SHP77 treated with DMSO at 0.1 percent for 48 hours (cell line): Measurements from ENCODE around the gene PON1.

Experiments
- DNase-seq: peaks from one replicate; lab custom pipeline; 2025; lab: John Stamatoyannopoulos, UW

Gene PON1

DNA sequence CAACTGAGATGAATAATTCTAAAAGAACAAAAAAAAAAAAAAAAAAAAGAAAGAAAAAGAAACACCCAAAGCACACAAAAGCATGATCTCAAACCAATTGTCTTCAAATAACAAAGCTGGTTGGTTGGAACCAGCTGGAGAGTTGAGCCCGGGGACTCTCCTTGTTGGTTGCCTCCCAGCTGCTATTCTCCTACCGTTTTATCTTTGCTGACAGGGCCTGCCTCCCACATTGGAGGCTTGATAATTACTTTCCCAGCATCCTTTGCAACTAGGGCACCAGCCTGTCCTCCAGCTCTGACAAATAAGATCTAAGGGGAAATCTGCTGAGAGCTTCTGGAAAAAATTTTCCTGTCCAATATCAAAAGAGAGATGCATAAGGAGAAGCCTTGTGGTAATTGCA lies 6.8 kb downstream of the PON1 start:
- DNase-seq, result peak; percentile 89

DNA sequence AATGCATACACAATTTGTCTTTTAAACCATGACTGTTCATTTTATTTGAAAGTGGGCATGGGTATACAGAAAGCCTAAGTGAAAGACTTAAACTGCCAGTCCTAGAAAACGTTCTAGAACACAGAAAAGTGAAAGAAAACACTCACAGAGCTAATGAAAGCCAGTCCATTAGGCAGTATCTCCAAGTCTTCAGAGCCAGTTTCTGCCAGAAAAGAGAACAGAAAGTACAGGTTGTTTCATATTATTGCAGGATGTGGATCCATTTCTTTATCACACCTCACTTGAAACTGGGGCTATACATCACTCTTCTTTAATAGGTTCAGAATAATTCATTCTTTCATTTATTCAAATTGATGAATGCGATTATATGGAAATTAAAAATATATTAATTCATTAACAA lies 7.7 kb downstream of the PON1 start:
- DNase-seq, result no peak

DNA sequence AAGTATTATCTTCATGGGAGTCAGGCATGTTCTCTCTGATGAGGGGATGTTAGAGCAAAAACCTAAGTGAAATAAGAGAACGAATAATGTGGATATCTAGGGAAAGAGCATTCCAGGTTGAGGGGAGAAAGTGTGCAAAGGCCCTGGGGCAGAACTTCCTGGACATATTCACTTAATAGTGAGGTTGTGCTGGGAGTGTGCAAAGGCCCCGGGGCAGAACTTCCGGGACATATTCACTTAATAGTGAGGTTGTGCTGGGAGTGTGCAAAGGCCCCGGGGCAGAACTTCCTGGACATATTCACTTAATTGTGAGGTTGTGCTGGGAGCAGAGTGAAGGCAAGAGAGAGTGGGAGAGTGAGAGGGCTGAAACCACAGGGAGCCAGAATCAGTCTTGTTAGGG lies 11.8 kb downstream of the PON1 start:
- DNase-seq, result no peak

DNA sequence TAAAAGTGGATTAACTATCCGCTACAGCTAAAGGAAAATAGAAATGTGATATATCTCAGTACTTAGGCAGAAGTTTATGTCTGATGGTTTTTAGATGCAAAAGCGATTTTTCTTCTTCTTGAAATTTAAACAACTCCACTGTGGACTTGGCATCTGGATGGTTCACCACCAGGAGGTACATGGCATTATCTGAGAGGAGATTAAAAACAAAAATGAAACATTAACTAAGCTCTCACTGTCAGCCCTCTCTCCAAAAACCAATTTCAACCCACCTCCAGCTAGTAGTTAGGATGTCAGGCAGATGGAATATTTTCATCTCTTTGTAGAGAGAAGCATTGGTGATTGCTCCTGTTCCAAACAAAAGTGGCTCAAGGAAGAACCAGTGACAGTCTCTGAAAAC lies 12.9 kb downstream of the PON1 start:
- DNase-seq, result no peak

DNA sequence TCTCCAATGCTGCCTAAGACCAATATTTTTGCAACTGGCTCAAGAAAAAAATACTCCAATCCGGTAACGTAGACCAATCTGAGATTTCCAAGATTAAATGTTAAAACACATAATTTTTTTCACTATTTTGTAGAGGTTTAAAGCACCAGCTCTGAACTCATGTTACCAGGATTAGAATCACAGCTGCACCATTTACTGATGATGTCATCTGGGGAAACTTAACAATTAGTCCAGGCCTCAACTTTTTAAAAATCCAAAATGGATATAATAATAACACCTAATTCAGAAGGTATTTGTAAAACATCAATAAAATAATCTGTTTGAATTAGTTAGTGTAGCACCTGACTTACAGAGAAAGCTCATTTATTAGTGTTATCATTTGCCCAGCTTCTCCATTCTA lies 14.4 kb downstream of the PON1 start:
- DNase-seq, result no peak

DNA sequence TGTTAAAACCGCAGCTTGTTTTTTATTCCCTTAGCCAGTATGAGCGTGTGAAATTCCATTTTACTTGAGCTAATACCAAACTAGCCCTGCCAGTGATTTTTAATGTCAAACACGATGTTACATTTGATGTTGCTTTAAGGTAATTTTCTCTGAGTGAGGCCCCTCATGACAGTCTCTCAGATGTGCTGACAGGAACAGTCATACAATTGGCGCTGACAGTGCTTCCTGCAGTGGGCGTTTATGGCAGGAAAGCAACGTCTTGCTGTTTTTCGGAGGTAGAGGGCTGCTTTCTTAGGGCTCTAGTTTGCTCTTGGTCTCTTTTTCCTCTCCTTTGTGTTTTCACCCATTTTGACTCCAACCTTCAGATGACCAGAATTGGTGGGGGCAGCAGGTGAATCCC lies 19.3 kb downstream of the PON1 start:
- no peak for DNase-seq

DNA sequence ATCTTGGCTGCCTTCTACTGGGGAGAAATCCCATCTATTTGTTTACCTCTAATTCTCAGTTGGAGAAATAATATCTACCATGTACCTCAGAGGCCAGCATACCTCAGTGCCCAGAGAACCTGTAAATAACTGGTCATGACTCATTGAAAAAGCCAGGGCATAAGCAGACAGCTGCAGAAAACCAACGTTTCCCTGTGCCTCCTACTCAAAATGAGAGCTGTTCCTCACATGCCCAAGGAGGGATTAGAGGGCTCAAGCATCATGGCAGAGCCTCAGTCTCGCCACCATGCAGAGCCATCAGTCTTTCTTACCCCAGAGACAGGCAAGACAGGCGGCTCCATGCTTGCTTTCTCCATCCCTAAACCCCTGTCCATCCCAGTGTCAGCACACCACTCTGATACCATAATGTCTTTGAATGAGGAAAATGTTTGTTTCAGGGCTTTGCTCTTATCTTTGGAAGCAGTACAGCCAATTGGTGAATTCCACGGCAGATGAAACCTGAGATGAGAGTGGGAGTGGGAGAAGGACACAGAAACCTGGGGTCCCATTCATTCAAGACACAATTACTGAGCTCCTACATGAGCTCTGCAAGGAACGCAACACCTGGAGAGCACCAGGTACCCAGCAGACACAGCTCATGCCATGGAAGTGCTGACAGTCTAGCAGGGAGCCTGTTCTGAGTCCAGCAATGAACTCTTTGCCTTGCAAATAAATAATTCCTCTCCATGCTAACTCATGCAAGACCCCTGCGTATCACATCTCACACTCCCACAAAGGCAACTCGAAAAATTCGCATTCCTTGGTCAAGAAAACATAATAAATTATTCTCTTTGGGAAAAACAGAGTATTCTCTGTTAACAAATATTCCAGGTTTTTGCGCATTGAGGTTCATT lies 21.1 kb downstream of the PON1 start:
- DNase-seq, result no peak

DNA sequence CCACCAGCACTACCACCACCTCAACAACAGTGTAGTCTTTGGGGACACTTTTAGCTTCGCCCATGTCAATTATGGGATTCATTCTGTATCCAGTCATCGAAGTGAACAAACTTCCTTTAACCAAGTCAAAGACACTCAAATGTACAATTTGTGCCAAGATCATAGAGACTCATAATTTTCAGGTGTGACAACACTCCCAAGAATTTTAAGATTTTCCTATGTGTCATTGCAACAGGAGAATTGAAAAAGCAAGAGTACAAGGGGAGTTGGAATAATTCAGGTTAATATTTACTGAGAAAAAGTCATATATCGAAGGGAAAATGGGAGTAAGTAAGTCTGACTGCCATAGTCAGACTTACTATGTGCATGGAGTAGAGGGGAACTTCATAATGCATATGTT lies 26.2 kb downstream of the PON1 start:
- DNase-seq, result no peak

DNA sequence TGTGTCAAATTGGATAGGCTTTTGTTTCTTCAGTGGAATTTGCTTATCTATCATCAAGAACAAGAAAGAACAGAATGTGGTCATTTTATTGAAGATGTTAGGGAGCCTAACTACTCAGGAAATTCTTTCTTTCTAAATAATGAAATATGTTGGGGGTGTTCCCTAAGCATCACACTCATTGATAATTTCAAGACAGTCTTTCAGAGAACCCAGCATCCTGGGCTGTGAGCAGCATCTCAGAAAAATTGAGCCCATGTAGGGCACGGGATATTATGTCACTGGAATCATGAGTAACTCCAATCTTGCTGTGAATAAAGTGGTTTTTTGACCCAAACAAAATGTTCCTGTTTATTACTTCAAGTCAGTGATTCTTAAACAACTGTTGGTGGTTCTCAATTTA lies 27.3 kb downstream of the PON1 start:
- no peak for DNase-seq

DNA sequence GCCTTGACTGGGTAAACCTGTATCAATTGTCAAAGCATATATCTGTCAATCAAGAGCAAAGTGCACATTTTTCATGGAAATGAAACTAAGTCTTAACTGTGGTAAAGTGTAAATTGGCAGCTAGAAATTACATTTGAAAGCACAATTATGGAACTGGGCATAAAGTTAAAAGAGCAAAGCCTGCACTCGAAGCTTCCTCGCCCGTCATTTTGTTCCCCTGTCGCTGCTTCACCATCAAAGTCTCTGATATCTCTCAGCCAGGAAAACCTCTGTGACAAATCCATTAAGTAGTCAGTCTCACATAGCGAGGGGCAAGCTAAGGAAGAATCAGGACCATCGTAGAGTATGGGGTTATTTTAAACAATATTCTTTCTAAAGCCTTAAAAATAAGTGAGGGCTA lies 27.9 kb downstream of the PON1 start:
- no peak for DNase-seq

DNA sequence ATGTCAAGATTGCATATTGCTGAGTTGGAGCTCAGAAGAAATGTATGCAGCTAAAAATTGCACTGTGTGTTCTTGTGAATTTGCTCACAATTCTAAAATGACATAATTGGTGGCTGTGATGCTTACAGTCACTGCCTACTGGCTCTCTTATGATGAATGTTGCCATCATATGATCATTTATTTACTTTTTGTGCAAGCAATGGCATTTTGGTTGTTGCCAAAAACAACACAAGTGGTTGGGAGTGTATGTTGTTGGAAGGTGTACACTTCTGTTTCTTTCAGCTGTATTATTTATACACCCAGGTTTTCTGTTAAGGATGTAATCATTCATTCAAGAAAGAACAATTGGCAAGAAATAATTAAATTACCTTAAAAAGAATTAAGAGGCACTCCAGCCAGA lies 28.9 kb downstream of the PON1 start:
- DNase-seq, result no peak

DNA sequence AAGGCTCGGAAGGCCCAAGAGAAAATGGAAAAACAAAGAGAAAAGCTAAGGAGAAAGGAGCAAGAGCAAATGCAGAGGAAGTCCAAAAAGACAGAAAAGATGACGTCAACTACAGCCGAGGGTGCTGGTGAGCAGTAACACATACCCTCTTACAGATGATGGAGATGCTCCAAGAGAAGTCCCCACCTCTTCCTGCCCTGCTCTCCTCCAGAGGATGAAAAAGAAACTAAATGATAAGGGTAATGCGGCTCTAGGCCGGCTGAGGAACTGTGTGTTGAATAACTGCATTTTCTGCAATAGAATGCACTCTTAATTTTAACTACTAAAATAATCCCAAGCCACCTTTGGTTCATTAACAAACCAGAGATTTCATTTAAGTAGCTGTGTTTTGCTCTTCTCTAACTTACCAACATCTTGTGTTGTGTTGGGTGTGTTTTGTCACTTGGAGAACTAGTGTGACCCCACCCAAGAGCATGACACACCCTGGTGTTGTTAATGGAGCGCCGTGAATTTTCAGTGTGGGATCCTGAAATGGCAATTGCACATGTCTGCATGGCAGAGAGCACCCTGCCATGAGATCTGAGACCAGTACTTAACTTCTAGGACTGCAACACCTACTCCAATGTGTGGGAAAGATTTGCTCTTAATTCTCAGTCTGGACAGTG lies 34.0 kb downstream of the PON1 start:
- DNase-seq, result no peak

DNA sequence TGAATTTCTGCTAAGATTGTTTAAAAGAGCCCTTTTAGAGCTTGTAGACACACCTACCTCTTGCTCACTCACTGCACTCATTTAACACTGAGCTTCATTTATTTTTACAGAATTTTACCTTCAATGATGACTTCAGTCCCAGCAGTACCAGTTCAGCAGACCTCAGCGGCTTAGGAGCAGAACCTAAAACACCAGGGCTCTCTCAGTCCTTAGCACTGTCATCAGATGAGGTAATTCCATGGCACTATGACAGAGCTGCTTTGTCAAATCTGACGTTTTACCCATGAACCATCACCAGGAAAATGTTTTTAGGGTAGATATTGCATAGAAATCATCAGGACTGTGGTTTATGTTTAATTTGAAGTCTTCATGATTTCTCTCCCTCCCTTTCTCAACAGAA lies 38.2 kb downstream of the PON1 start:
- no peak for DNase-seq

DNA sequence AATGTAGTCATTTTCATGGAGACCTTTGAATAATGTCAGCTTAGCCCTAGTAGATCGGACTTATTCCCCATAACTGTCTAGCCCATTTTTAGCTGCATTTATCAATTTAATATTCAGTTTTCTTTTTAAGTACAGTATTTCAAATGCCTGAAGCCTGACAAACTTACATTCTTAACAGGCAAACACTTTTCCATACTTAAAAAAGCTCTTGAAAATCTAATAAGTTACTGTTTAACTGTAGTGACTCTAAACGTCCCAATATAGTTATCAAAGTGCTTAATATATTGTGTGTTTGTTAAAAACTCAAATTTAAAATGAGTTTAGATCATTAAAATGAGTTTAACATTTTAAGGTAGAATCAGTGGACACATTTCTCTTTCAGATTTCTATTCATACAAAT lies 44.9 kb downstream of the PON1 start:
- no peak for DNase-seq

DNA sequence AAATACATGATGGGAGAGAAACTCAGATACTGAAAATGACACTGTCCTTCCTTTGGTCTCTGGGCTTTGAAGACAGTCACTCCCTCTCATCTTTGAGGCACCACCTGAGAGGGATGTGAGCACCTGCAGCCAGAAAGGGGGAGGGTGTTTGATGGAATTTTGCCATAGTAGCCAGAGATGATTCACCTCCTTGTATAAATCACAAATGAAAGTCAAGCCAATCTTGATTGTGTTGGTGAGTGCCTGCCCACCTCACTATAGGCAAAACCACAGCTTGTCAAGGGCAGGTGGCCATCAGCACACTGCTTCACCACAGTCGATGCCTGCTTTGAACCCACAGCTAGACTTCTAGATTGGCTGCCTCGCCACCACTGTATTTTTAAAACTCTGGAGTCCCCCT lies 48.2 kb downstream of the PON1 start:
- DNase-seq, result no peak

DNA sequence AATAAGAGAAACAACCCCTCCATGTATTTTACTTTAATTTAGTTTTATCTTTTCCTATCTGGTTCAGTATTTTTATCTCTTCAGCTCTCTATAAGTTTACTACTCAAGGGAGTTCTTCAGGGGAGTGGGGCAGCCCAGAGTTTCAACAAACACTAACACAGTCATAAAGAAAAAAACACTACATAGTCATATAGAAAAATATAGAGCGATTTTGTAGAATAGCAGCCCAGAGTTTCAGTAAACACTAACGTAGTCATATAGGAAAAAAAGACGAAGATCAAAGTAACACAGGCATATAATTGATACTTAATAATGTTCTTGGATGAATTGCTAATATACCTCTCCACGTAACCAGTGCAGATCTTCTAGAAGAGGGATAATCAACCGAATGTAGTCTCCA lies 54.7 kb downstream of the PON1 start:
- DNase-seq, result no peak

DNA sequence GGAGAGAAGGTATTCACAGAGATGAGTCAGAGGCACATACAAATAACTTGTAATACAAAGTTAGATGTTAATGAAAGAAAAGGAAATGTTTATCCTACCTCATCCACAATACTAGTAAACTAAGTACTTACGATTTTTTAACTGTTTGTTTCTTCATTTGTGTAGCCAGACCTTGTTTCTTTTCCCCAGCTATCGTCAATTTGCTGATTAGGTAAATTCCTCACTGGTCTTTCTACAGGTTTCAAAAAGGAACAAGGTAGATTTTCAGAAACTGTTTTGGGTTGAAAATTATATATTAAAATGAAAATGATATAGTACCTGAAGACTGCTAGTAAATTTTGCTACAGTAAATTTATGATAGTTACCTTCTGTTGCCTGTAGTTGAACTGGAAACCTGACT lies 56.6 kb downstream of the PON1 start:
- no peak for DNase-seq

DNA sequence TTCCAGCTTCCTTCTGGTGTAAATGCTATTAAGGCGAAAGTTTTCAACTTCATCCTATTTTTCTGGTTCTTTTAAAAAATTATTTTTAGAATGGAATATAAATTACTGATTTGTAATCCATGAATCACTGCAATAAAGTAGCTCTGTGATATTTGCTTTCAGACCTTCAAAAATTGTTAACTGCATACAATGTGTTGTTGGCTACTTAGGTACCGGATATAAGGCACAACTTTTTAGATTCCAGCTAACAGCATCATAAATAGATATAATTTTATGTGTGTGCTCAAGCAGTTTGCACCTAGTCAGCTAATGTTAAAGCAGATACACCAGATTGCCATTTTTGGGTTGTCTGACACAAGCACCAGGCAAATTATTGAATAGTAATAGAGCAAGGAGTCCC lies 58.7 kb downstream of the PON1 start:
- DNase-seq, result no peak

DNA sequence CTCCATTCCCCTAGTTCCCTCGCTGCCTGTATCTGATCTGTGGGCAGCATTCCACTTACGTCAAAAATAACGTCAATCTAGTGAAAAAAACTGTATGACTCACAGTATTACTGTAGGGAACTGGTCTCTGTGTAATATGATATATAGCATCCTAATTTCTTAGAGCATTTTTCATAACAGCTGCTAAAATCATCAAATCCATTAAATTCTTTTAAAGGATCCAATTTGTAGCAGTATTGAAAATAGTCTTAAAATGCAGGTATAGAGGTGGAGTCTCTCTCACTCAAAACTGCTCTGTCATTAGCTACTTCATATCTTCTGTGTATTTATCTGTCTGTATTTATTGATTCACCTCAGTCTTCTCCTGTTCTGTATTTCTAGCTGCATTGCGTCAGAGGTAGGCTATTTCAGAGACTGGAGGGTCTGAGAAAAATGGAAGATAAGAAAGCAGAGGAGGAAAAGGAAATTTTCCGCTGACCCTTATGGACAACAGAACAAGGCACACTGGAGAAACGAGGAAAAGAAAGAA lies 59.9 kb downstream of the PON1 start:
- peak; percentile 92 for DNase-seq

DNA sequence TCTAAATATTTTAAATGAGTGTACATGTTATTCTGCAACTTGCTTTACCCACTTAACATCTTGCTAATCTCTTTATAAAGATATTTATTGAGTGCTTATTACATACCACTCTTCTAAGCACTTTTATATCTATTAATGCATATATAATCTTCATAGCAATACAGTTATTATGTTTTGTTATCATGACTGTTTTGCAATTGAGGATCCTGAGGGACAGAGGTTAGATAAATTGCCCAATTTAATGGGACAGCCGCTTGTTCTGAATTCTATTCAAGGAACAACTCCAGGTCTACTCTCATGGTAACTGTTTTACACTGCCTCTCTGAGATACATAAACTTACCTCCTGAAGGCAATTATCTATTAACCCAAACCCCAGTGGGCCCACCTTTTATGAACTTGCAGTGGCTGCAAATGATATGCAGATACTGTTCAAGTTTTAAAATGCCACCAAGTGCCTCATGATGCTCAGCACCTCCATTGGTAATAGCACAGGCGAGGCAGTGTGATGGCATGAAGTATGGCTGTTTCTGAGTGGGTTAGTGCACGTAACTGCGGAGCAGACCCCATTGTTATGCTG lies 60.5 kb downstream of the PON1 start:
- no peak for DNase-seq

DNA sequence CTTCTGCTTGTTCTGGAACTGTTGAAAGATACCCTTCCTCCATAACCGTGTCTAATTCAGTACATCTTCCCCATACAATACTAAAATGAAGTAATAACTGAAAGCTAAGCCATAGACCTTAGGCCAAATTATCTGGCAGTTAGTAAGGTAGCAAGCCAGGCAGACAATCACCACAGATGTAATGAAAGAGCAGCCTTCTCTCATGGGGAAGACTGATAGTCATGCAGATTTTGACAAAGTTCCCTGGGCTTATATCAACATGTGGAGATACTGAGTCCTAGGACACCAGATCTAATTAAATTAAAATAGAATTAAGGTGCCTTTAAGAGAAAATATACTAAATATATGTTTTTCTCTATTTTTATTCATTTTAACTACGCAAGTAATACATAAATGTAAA lies 61.5 kb downstream of the PON1 start:
- no peak for DNase-seq

DNA sequence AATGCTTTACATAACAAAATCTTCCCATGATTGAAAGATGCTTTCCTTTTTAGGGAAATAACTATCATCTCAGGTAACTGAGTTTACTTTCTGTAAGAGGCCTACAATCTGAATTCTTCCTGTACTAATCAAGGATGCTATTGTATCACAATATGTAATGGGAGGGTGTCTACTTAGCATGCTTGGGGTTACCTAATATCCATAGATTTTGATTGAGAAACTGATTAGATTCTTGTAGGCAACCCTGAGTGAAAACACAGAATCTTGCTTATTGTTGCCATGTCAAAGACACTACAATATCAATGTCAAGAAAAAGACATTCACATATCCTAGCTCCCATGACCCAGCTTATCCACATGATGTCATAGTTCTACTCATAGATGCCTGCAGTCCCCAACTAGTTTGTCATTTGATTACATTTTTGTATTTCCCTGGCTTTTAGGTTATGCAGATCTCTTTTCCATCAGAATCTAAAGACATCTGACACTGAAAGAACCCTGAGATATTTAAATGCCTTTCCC lies 62.4 kb downstream of the PON1 start:
- DNase-seq, result no peak

DNA sequence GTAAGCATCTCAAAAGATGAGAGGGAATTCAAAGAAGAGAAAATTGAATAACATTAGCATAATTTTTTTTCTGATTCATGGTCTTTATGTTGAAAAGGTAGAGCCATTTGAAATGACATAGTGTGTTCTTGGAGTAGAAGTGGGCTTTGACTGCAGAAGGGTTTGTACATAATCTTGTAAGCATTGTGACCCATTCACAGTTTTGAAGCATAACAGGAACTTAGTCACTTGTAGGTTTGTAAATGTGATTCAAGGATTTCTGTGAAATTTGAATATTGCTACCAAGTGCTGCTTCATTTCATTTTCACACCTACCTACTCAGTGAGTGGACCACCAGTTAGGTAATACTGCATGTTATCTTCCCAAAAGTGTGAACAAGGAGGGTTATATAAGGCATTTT lies 68.6 kb downstream of the PON1 start:
- DNase-seq, result no peak
